Muscle layer of duodenum (tissue), 2 donors: Measurements from ENCODE around the gene ME2.
"Not testable (repeated sequence)": the region's sequence is repeated elsewhere in the genome, so short reads cannot be mapped to it uniquely, and the experiment has no call there.

Source experiments
- H3K27ac ChIP-seq: one replicate; pipeline ENCODE4 v1.7.0; 2013; ENCODE audit warnings: mild to moderate bottlenecking, low read length
- H3K27me3 ChIP-seq: one replicate; pipeline ENCODE4 v1.7.0; 2013; ENCODE audit warnings: low read depth, mild to moderate bottlenecking, control low read depth, low read length
- H3K36me3 ChIP-seq, 2 donors: one replicate each; pipeline ENCODE4 v1.7.0; 2013; ENCODE audit warnings: low read length in 2 of 2, control low read depth in 1 of 2, mild to moderate bottlenecking in 1 of 2; ENCODE audit not compliant: insufficient read depth in 2 of 2, control insufficient read depth in 1 of 2
- H3K4me1 ChIP-seq, 2 donors: one replicate each; pipeline ENCODE4 v1.7.0; 2013; ENCODE audit warnings: low read length in 2 of 2, mild to moderate bottlenecking in 2 of 2, control low read depth in 1 of 2, moderate library complexity in 1 of 2; ENCODE audit not compliant: insufficient read depth in 2 of 2, control insufficient read depth in 1 of 2
- H3K4me3 ChIP-seq, 2 donors: one replicate each; pipeline ENCODE4 v1.7.0; 2013; ENCODE audit warnings: low read length in 2 of 2, low read depth in 1 of 2, mild to moderate bottlenecking in 1 of 2
- H3K9me3 ChIP-seq, 2 donors: one replicate each; pipeline ENCODE4 v1.7.0; 2013; ENCODE audit warnings: low read length in 2 of 2, control low read depth in 1 of 2, mild to moderate bottlenecking in 1 of 2; ENCODE audit not compliant: control insufficient read depth in 1 of 2
- donor health status: healthy.

Gene ME2

DNA sequence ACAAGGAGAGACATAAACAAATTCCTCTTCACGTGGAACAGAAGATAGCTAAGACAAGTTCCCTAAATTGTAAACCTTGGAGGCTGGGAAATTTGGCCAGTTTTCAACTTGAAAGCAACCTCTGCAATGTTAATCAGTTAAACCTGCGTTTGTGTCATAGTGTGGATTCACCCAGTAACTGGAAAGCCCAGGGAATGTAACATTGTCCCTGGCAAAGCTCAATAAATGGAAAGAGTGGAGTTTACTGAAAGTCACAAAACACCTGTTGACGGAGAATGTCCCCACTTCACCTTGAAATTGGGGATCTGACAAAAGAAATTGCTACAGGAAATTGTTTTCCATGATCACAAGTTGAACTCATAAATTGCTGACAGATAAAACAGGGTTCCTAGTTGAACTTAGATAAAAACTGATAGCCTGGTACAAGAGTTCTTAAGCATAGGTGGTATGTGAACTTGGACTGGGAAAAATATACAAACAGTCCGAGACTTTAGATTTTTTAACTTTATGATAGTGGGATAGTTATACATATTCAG lies 15.0 kb upstream of the ME2 start:
- no peaks in the 10 kb centered on the region for H3K4me1 ChIP-seq
- no peaks in the 10 kb centered on the region for H3K27me3 ChIP-seq
- no peaks in the 10 kb centered on the region for H3K9me3 ChIP-seq
- H3K36me3 ChIP-seq: no peaks in the 10 kb centered on the region
- no peak overlapping the region for H3K27ac ChIP-seq
- no peak overlapping the region for H3K4me3 ChIP-seq

DNA sequence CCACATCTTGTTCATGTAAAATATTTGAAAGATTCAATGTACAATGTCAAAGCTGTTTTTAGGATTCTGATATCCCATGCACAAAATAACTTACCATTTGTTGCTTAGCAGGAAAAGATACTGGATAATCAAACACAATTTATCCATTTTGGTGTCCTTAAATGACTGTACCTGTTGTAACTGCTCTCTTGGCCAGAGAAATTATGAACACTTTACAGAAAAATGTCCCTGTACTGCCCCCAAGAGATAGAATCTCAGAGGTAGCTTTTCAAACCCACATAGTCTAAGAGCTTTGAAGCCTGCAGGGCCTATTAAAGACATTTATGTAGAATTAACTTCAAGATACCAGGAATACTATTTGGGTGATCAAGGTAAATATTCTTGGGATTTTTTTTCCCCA lies 12.2 kb upstream of the ME2 start:
- H3K27me3 ChIP-seq: no peaks in the 10 kb centered on the region
- H3K4me1 ChIP-seq: no peaks in the 10 kb centered on the region
- H3K9me3 ChIP-seq: no peaks in the 10 kb centered on the region
- H3K27ac ChIP-seq: no peak overlapping the region
- no peak overlapping the region for H3K4me3 ChIP-seq
- H3K36me3 ChIP-seq: no peaks in the 10 kb centered on the region

DNA sequence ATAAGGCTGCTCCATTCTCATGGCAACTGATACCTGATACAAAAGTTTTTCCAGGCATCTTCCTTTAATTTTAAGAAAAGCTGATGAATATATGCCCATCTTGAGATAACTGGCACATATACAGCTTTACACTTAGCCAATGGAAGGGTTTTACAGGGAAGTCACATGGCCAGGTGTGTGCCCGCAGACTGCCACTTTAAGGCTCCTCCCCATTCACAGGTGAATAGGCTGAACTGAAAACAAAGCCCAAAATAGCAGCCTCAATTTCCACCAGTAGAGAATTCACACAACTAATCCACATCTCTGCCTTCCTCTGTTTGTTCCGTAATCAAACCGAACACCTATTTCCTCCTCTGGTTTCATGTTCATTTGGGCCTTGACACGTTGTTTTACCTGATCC lies 9.8 kb upstream of the ME2 start:
- Histone ChIP-seq H3K27me3 (no peaks in the 10 kb centered on the region), H3K9me3 (no peaks in the 10 kb centered on the region), H3K27ac (no peak overlapping the region), H3K36me3 (no peaks in the 10 kb centered on the region), H3K4me3 (no peak overlapping the region), H3K4me1 (no peaks in the 10 kb centered on the region)

DNA sequence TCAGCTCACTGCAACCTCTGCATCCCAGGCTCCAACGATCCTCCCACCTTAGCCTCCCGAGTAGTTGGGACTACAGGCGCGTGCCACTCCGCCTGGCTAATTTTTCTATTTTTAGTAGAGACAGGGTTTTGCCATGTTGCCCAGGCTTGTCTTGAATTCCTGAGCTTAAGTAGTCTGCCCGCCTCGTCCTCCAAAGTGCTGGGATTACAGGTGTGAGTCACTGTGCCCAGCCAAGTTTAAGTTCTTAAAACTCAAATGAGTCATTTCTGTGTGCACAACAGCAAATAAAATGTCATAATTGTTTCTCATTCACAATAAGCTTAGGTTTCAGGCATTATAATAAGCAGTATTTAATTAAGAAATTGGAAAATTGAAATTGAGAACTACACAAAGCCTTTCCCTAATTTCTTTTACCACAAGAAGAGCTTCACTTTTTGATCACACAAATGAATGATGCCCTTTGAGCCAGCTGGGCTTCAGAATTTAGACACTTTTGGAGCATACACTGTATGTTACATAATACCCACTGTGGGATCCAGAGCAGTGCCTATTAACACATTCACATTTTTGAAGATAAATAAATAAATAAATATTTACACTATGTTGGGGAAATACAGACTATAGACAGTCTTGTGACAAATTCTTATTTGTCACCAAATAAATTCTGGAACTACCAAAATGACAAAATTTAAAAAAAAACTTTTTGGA lies 8.6 kb upstream of the ME2 start:
- H3K4me3 ChIP-seq: no peak overlapping the region
- H3K4me1 ChIP-seq: no peaks in the 10 kb centered on the region
- H3K36me3 ChIP-seq: no peaks in the 10 kb centered on the region
- no peak overlapping the region for H3K27ac ChIP-seq
- H3K27me3 ChIP-seq: no peaks in the 10 kb centered on the region
- no peaks in the 10 kb centered on the region for H3K9me3 ChIP-seq

- Histone ChIP-seq H3K9me3 (no peaks in the 10 kb centered on the region), H3K36me3 (no peaks in the 10 kb centered on the region), H3K4me1 (no peaks in the 10 kb centered on the region), H3K4me3 (no peak overlapping the region), H3K27me3 (no peaks in the 10 kb centered on the region), H3K27ac (no peak overlapping the region)
These were observed 7.1 kb upstream of the ME2 start for GRCh38 chr18:50871846-50872245.

DNA sequence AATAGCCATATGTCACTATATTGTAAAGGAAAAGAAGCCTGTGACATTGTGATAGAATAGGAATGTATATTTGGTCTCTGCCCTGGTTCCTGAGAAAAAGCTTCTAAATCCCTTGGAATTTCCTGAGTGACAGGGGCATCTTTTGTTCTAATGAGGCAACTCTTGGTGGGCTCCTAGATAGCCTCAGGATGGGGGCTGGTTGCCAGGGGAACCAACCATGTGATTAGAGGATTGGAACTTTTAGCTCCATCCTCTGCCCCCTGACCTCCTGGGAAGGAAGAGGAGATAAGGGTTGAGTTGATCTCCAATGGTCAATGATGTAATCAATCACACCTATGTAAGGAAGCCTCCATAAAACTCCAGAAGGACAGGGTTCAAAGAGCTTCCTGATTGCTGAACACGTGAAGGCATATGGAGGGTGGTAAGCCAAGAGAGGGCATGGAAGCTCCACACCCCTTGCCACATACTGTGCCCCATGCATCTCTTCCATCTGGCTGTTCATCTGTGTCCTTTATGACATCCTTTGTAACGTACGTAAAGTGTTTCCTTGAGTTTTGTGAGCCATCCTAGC lies 2.9 kb upstream of the ME2 start:
- peaks cover 0 to 17% of the 10 kb centered on the region in 2 donors for H3K4me1 ChIP-seq
- no peak overlapping the region for H3K27ac ChIP-seq
- H3K27me3 ChIP-seq: no peaks in the 10 kb centered on the region
- no peaks in the 10 kb centered on the region for H3K36me3 ChIP-seq
- no peak overlapping the region for H3K4me3 ChIP-seq
- no peaks in the 10 kb centered on the region for H3K9me3 ChIP-seq

GRCh38 chr18:50877545-50878265 lies 1.2 kb upstream of the ME2 start:
- peak overlapping the region; percentile 88 to 95 for H3K4me3 ChIP-seq
- H3K27me3 ChIP-seq: no peaks in the 10 kb centered on the region
- no peaks in the 10 kb centered on the region for H3K36me3 ChIP-seq
- H3K9me3 ChIP-seq: no peaks in the 10 kb centered on the region
- H3K4me1 ChIP-seq: peaks cover 0 to 17% of the 10 kb centered on the region in 2 donors
- H3K27ac ChIP-seq: peak overlapping the region; percentile 93

DNA sequence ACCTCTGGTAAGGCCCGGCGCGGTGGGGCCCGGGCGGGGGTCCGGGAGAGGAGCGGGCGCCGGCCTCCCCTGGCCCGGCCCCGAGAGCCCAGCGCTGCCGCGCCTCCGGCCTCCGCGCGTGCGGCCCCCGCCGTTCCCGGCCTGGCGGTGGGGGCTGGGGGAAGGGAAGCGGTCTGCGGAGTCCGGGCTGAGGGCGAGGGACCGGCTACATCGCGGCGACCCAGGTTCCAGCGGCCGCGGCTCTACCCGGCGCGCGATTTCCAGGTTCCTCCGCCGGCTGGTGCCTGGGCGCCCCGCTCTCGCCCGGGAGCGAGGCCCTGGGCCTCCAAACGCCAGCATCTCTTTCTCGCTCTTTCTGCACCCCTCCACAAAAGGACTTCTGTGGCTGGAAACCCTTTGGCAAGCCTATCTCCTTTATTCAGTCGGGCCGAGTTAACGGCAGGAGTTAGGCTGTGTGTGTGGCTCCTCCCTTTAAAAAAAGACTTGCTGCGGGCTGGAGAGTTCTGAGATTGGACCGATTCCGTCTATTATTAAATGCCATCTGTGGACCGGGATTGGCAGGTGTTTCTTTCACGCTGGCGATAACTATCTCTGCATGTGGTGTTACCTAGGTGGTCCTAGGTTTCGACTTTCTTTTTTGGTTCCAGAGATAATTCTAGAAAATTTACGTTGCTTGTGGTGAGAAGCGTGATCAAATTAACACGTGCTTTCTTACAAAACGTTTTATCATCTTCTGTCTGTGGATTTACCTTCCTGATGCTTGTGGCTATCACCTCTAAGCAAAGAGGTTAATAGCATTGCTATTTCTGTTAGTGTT lies 592 bp downstream of the ME2 start:
- Histone ChIP-seq H3K9me3 (no peaks in the 10 kb centered on the region), H3K27ac (peak overlapping the region; percentile 86), H3K27me3 (no peaks in the 10 kb centered on the region), H3K4me1 (peaks cover 0 to 17% of the 10 kb centered on the region in 2 donors), H3K4me3 (peak overlapping the region; percentile 88), H3K36me3 (no peaks in the 10 kb centered on the region)

- H3K36me3 ChIP-seq: no peaks in the 10 kb centered on the region
- peak overlapping the region; percentile 88 for H3K4me3 ChIP-seq
- peaks cover 0 to 17% of the 10 kb centered on the region in 2 donors for H3K4me1 ChIP-seq
- peak overlapping the region; percentile 86 for H3K27ac ChIP-seq
- H3K9me3 ChIP-seq: no peaks in the 10 kb centered on the region
- no peaks in the 10 kb centered on the region for H3K27me3 ChIP-seq
These were observed 1.2 kb downstream of the ME2 start for GRCh38 chr18:50880119-50880465.

DNA sequence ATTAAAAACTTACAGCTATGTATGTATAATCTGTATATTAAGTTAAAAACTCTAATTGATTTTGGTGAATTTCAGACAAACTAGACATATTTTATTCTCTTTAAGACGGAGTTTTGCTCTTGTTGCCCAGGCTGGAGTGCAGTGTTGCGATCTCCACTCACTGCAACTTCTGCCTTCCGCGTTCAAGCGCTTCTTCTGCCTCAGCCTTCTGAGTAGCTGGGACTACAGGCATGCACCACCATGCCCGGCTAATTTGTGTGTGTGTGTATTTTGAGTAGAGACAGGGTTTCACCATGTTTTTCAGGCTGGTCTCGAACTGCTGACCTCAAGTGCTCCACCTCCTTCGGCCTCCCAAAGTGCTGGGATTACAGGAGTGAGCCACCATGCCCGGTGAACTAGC lies 2.0 kb downstream of the ME2 start:
- H3K27ac ChIP-seq, H3K4me3 ChIP-seq, H3K9me3 ChIP-seq: not testable (repeated sequence)

GRCh38 chr18:50886929-50887328 lies 8.0 kb downstream of the ME2 start:
- Histone ChIP-seq H3K9me3 (no peaks in the 10 kb centered on the region), H3K36me3 (peaks cover 4% of the 10 kb centered on the region in 2 donors), H3K4me3 (no peak overlapping the region), H3K27ac (no peak overlapping the region), H3K27me3 (no peaks in the 10 kb centered on the region), H3K4me1 (no peaks in the 10 kb centered on the region)

More for the DNA sequence above, 2.0 kb downstream of the ME2 start:
- H3K4me1 ChIP-seq: peaks cover 0 to 17% of the 10 kb centered on the region in 2 donors
- H3K36me3 ChIP-seq, H3K27me3 ChIP-seq: not testable (repeated sequence)
